OCI-LY1 (cell line): ENCODE measurements around the gene ETV3.

Source experiments
- H2AFZ ChIP-seq: fragments of 200-600 bp; sonication (generic), shearing (Covaris generic); 2 replicates; pipeline ENCODE4 v1.6.0; 2014; ENCODE audit warnings: antibody characterized with exemption, mild to moderate bottlenecking, low read length
- H3F3A ChIP-seq: fragments of 200-600 bp; sonication (generic), shearing (Covaris generic); 2 replicates; pipeline ENCODE4 v1.6.0; 2014; ENCODE audit warnings: mild to moderate bottlenecking, antibody characterized with exemption, low read length, moderate library complexity; ENCODE audit not compliant: insufficient read depth
- H3K27ac ChIP-seq: fragments of 200-600 bp; sonication (generic); 2 replicates; pipeline ENCODE4 v1.5.1; 2014; ENCODE audit warnings: low read length, mixed run types, mild to moderate bottlenecking, low read depth; ENCODE audit not compliant: poor library complexity, severe bottlenecking
- H3K27me3 ChIP-seq: fragments of 200-600 bp; sonication (generic); 2 replicates; pipeline ENCODE4 v1.6.0; 2014; ENCODE audit warnings: antibody characterized with exemption, mild to moderate bottlenecking, low read length, moderate library complexity; ENCODE audit not compliant: insufficient read depth
- H3K36me3 ChIP-seq: fragments of 200-600 bp; sonication (generic); 2 replicates; pipeline ENCODE4 v1.6.1; 2014; ENCODE audit warnings: mild to moderate bottlenecking, antibody characterized with exemption, low read length, moderate library complexity, mixed read lengths; ENCODE audit not compliant: insufficient read depth
- H3K4me1 ChIP-seq: fragments of 200-600 bp; sonication (generic); 2 replicates; pipeline ENCODE4 v1.5.1; 2014; ENCODE audit warnings: mild to moderate bottlenecking, low read length, moderate library complexity; ENCODE audit not compliant: insufficient read depth, severe bottlenecking
- H3K4me2 ChIP-seq: fragments of 200-600 bp; sonication (generic), shearing (Covaris generic); 2 replicates; pipeline ENCODE4 v1.6.1; 2014; ENCODE audit warnings: low read length
- H3K4me3 ChIP-seq: fragments of 200-600 bp; sonication (generic); 2 replicates; pipeline ENCODE4 v1.5.1; 2014; ENCODE audit warnings: low read length, low read depth, mild to moderate bottlenecking, mixed read lengths; ENCODE audit not compliant: poor library complexity, severe bottlenecking
- H3K79me2 ChIP-seq: fragments of 200-600 bp; shearing (Covaris generic); 2 replicates; pipeline ENCODE4 v1.6.1; 2016; ENCODE audit warnings: mixed run types, low read length, mixed read lengths; ENCODE audit not compliant: insufficient read depth
- H3K9ac ChIP-seq: fragments of 200-600 bp; sonication (generic), shearing (Covaris generic); 2 replicates; pipeline ENCODE4 v1.6.1; 2014; ENCODE audit warnings: mild to moderate bottlenecking, low read length, mixed read lengths
- H3K9me2 ChIP-seq: fragments of 200-600 bp; sonication (generic), shearing (Covaris generic); 2 replicates; pipeline ENCODE4 v1.6.1; 2014; ENCODE audit warnings: low read depth, mild to moderate bottlenecking, low read length, mixed read lengths
- H3K9me3 ChIP-seq: fragments of 200-600 bp; shearing (Covaris generic); 2 replicates; pipeline ENCODE4 v1.6.1; 2014; ENCODE audit warnings: low read length, mixed read lengths
- H4K20me1 ChIP-seq: fragments of 200-600 bp; sonication (generic), shearing (Covaris generic); 2 replicates; pipeline ENCODE4 v1.6.0; 2016; ENCODE audit warnings: mild to moderate bottlenecking, low read length; ENCODE audit not compliant: insufficient read depth
- EZH2 ChIP-seq: fragments of 200-600 bp; sonication (generic), shearing (Covaris generic); IDR thresholded peaks from 2 replicates; pipeline ENCODE4 v1.8.0; 2017; ENCODE audit warnings: borderline replicate concordance, mixed run types, mild to moderate bottlenecking, antibody characterized with exemption, low read length, moderate library complexity, mixed read lengths
- TF ChIP-seq, protein P1 (sequence below): fragments of 200-600 bp; sonication (generic), shearing (Covaris generic); IDR thresholded peaks from 2 replicates; pipeline ENCODE4 v1.5.1; 2017; ENCODE audit warnings: mild to moderate bottlenecking, antibody characterized with exemption, low read length, moderate library complexity, mixed read lengths

Gene ETV3

GRCh38 chr1:157110003-157110402 lies 28.2 kb downstream of the ETV3 start:
- no peak overlapping the region for H2AFZ ChIP-seq
- no peak for TF ChIP-seq EZH2
- TF ChIP-seq, protein P1, sequence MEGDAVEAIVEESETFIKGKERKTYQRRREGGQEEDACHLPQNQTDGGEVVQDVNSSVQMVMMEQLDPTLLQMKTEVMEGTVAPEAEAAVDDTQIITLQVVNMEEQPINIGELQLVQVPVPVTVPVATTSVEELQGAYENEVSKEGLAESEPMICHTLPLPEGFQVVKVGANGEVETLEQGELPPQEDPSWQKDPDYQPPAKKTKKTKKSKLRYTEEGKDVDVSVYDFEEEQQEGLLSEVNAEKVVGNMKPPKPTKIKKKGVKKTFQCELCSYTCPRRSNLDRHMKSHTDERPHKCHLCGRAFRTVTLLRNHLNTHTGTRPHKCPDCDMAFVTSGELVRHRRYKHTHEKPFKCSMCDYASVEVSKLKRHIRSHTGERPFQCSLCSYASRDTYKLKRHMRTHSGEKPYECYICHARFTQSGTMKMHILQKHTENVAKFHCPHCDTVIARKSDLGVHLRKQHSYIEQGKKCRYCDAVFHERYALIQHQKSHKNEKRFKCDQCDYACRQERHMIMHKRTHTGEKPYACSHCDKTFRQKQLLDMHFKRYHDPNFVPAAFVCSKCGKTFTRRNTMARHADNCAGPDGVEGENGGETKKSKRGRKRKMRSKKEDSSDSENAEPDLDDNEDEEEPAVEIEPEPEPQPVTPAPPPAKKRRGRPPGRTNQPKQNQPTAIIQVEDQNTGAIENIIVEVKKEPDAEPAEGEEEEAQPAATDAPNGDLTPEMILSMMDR: no peak
- no peak overlapping the region for H3K9ac ChIP-seq
- H4K20me1 ChIP-seq: no peaks in the 10 kb centered on the region
- H3K4me2 ChIP-seq: no peak overlapping the region
- no peaks in the 10 kb centered on the region for H3K79me2 ChIP-seq
- no peaks in the 10 kb centered on the region for H3K36me3 ChIP-seq
- no peak overlapping the region for H3K4me3 ChIP-seq
- 0 out of 2 replicates have a peak, but pooled peaks cover 4% of the 10 kb centered on the region for H3K27me3 ChIP-seq
- H3K9me3 ChIP-seq: no peaks in the 10 kb centered on the region
- H3K9me2 ChIP-seq: no peaks in the 10 kb centered on the region
- H3K4me1 ChIP-seq: no peaks in the 10 kb centered on the region
- no peak overlapping the region for H3K27ac ChIP-seq
- H3F3A ChIP-seq: no peaks in the 10 kb centered on the region

DNA sequence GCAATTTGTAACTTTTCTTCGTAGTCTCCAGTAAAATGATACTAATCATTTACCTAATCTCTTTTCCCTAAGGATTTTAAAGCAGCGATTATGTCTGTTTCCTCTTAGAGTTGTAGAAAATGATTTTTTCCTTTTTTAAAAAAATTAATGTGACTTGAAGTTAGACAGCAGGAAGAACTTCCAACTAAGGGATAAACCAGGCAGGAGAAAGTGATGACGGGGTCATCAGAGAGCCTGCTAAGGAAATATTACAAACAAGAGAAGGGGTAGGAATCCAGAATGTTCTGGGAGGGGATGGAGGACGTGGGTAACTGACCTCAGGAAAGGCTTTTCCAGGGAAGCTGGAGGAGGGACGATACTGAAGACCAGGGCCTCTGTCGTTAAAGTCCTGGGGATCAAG lies 29.7 kb downstream of the ETV3 start:
- Histone ChIP-seq H3K4me2 (no peak overlapping the region), H4K20me1 (no peaks in the 10 kb centered on the region), H3K9me3 (no peaks in the 10 kb centered on the region), H3F3A (no peaks in the 10 kb centered on the region), H3K27me3 (0 out of 2 replicates have a peak, but pooled peaks cover 4% of the 10 kb centered on the region), H3K9me2 (no peaks in the 10 kb centered on the region), H3K4me3 (no peak overlapping the region), H2AFZ (no peak overlapping the region), H3K4me1 (no peaks in the 10 kb centered on the region), H3K79me2 (no peaks in the 10 kb centered on the region), H3K9ac (no peak overlapping the region), H3K36me3 (no peaks in the 10 kb centered on the region), H3K27ac (no peak overlapping the region)
- TF ChIP-seq, protein P1: no peak
- no peak for TF ChIP-seq EZH2

DNA sequence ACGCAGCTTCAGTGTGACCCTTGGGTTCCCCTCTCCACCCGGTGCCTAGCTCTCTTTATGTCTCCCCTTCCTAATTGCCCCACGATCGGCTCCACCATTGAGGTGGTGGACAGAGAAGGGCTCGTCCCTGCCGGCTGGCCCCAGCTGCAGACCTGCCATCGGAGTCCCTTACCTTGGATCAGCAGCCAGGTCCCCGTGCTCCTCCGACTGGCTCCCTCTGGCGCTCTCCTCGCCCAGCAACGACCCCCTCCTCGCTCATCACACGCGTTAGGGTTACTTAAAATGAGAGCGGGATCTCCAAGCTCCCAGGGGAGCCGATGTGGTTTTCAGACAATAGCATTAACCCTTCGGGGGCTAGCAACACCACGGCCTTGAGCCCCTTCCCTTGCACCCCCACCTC lies 30.5 kb downstream of the ETV3 start:
- H4K20me1 ChIP-seq: no peaks in the 10 kb centered on the region
- no peaks in the 10 kb centered on the region for H3K9me3 ChIP-seq
- H3K36me3 ChIP-seq: no peaks in the 10 kb centered on the region
- H3K9ac ChIP-seq: no peak overlapping the region
- no peak for TF ChIP-seq EZH2
- TF ChIP-seq, protein P1: no peak
- H3K4me2 ChIP-seq: no peak overlapping the region
- H3K27ac ChIP-seq: no peak overlapping the region
- no peaks in the 10 kb centered on the region for H3K79me2 ChIP-seq
- H2AFZ ChIP-seq: no peak overlapping the region
- no peaks in the 10 kb centered on the region for H3K4me1 ChIP-seq
- no peak overlapping the region for H3K4me3 ChIP-seq
- 0 out of 2 replicates have a peak, but pooled peaks cover 4% of the 10 kb centered on the region for H3K27me3 ChIP-seq
- H3K9me2 ChIP-seq: no peaks in the 10 kb centered on the region
- no peaks in the 10 kb centered on the region for H3F3A ChIP-seq
